Neuron (in vitro differentiated cells): ENCODE data around the gene TMEM52.
"Not testable (repeated sequence)": the region's sequence is repeated elsewhere in the genome, so short reads cannot be mapped to it uniquely, and the experiment has no call there.

Experiments used
- H2AFZ ChIP-seq: one replicate; pipeline ENCODE4 v1.6.1; 2013; ENCODE audit warnings: low read depth, mild to moderate bottlenecking, inconsistent platforms, low read length, moderate library complexity
- H3K27me3 ChIP-seq: one replicate; pipeline ENCODE4 v1.6.1; 2013; ENCODE audit warnings: low read length; ENCODE audit not compliant: insufficient read depth
- H3K36me3 ChIP-seq: one replicate; pipeline ENCODE4 v1.6.1; 2013; ENCODE audit warnings: low read length; ENCODE audit not compliant: insufficient read depth
- H3K4me1 ChIP-seq: one replicate; pipeline ENCODE4 v1.6.1; 2013; ENCODE audit warnings: low read length; ENCODE audit not compliant: insufficient read depth
- H3K4me3 ChIP-seq: 2 replicates; pipeline ENCODE4 v1.5.1; 2013; ENCODE audit warnings: mild to moderate bottlenecking, low read length, moderate library complexity
- H3K9me3 ChIP-seq: one replicate; pipeline ENCODE4 v1.6.1; 2013; ENCODE audit warnings: low read length

Gene TMEM52

GRCh38 chr1:1883890-1884289 is 35.2 kb downstream of the TMEM52 start:
- H3K27me3 ChIP-seq, H3K4me1 ChIP-seq, H2AFZ ChIP-seq, H3K4me3 ChIP-seq: not testable (repeated sequence)
- Histone ChIP-seq H3K9me3 (peaks cover 20% of the 10 kb centered on the region), H3K36me3 (peaks cover 22% of the 10 kb centered on the region)

- peaks cover 20% of the 10 kb centered on the region for H3K36me3 ChIP-seq
- H3K27me3 ChIP-seq: no peaks in the 10 kb centered on the region
- H2AFZ ChIP-seq: no peak overlapping the region
- no peak overlapping the region for H3K4me3 ChIP-seq
- H3K4me1 ChIP-seq: no peaks in the 10 kb centered on the region
- peaks cover 20% of the 10 kb centered on the region for H3K9me3 ChIP-seq
Measured at GRCh38 chr1:1883092-1883873, 35.8 kb downstream of the TMEM52 start.

DNA sequence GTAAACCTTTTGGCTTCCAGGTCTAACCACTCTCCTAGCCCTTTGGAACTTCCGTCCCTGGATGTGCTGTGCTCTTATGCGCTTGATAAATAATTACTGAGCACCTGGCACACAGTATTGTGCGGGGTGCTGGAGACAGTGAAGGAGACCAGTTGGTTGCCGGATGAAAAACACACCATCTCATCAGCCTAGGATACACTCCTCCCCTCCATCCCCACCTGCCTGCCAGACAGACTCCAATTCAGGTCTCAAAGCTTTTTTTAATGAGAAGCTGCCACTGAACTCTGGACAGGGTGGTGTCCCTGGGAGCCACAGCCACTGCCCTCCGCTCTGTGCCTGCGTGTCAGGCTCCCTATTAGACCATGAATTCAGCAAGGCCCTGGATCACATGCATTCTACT is 37.4 kb downstream of the TMEM52 start:
- Histone ChIP-seq H3K27me3 (no peaks in the 10 kb centered on the region), H3K4me1 (no peaks in the 10 kb centered on the region), H3K9me3 (peaks cover 18% of the 10 kb centered on the region), H3K36me3 (peaks cover 28% of the 10 kb centered on the region), H2AFZ (no peak overlapping the region), H3K4me3 (no peak overlapping the region)

DNA sequence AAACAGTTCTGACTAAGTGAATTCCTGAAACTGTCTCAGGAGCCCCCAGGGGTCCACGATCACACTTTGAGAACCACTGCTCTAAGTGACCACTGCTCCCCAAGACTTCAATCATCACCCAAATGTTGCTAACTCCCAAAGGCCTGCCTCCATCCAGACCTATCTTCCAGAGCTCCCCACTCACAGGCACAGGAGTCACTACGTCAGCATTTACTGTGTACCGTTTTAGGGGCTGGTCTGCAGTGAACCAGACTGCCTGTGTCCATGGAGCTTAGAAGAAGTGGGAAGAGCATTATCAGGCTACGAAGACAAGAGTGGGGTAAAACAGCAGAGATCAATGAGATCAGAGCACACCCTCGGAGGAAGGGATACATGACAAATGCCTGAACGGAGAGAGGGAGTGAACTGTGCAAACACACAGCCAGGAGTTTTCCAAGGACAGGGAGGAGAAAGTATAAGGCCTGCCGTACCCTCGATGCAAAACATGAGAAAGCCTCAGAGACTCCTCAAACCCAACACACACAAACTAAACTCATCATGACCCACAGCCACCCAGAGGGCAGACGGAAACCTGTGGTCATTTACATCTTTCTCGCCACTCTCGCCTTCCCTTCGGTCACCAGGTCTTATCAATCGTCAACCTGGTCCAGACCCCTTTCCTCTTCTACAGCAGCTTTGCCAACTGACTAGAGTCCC is 38.3 kb downstream of the TMEM52 start:
- peaks cover 26% of the 10 kb centered on the region for H3K9me3 ChIP-seq
- no peak overlapping the region for H2AFZ ChIP-seq
- no peaks in the 10 kb centered on the region for H3K27me3 ChIP-seq
- no peaks in the 10 kb centered on the region for H3K4me1 ChIP-seq
- peaks cover 34% of the 10 kb centered on the region for H3K36me3 ChIP-seq
- H3K4me3 ChIP-seq: no peak overlapping the region

DNA sequence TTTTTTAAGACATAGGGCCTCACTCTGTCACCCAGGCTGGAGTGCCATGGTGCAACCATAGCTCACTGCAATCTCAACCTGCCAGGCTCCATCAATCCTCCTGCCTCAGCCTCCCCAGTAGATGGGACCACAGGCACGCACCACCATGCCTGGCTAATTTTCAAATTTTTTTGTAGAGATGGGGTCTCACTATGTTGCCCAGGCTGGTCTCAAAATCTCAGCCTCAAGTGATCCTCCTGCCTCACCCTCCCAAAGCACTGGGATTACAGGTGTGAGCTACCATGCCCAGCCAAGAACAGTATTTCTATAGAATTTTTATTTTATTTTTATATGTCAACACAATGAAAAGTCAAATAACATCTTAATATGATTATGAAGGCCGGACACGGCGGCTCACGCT is 39.1 kb downstream of the TMEM52 start:
- Histone ChIP-seq H3K36me3 (peaks cover 42% of the 10 kb centered on the region), H3K9me3 (peaks cover 33% of the 10 kb centered on the region), H3K4me1 (no peaks in the 10 kb centered on the region), H3K4me3 (no peak overlapping the region), H3K27me3 (no peaks in the 10 kb centered on the region), H2AFZ (no peak overlapping the region)

- H3K4me1 ChIP-seq: no peaks in the 10 kb centered on the region
- no peak overlapping the region for H2AFZ ChIP-seq
- H3K4me3 ChIP-seq: no peak overlapping the region
- H3K9me3 ChIP-seq: peaks cover 42% of the 10 kb centered on the region
- no peaks in the 10 kb centered on the region for H3K27me3 ChIP-seq
- H3K36me3 ChIP-seq: peaks cover 57% of the 10 kb centered on the region
Measured at GRCh38 chr1:1877865-1878436, 41.1 kb downstream of the TMEM52 start.

DNA sequence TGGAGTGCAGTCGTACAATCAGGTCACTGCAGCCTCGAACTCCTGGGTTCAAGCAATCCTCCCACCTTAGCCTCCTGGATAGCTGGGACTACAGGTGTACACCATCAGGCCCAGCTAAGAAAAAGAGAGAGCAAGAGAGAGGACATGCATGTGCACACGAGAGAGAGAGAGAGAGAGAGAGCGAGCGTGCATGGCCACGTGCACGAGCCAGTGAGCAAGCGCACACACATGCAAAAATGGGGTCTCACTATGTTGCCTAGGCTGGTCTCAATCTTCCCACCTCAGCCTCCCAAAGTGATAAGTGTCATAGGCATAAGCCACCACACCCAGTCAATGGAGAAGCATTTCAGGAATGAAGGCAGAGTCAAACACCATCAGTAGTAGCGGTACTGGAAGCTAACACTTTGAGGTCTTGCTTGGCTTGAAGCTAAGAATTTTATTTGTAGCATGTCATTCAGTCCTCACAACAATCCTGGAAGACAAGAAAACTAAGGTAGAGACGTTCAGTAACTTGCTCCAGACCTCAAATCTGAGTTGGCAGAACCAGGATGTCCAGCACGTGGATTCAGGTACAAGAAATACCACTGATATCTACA is 42.6 kb downstream of the TMEM52 start:
- no peaks in the 10 kb centered on the region for H3K27me3 ChIP-seq
- H3K36me3 ChIP-seq: peaks cover 64% of the 10 kb centered on the region
- H3K4me1 ChIP-seq: no peaks in the 10 kb centered on the region
- no peak overlapping the region for H3K4me3 ChIP-seq
- peaks cover 37% of the 10 kb centered on the region for H3K9me3 ChIP-seq
- no peak overlapping the region for H2AFZ ChIP-seq

GRCh38 chr1:1875932-1876331 is 43.1 kb downstream of the TMEM52 start:
- Histone ChIP-seq H3K9me3 (peaks cover 35% of the 10 kb centered on the region), H3K27me3 (no peaks in the 10 kb centered on the region), H3K36me3 (peaks cover 65% of the 10 kb centered on the region), H3K4me1 (no peaks in the 10 kb centered on the region), H3K4me3 (no peak overlapping the region), H2AFZ (no peak overlapping the region)

GRCh38 chr1:1874901-1875300 is 44.2 kb downstream of the TMEM52 start:
- H3K4me3 ChIP-seq: no peak overlapping the region
- H2AFZ ChIP-seq: no peak overlapping the region
- H3K36me3 ChIP-seq: peaks cover 64% of the 10 kb centered on the region
- H3K4me1 ChIP-seq: no peaks in the 10 kb centered on the region
- H3K9me3 ChIP-seq: peaks cover 30% of the 10 kb centered on the region
- H3K27me3 ChIP-seq: no peaks in the 10 kb centered on the region

GRCh38 chr1:1873186-1873585 is 45.9 kb downstream of the TMEM52 start:
- Histone ChIP-seq H3K4me3 (no peak overlapping the region), H3K36me3 (peaks cover 61% of the 10 kb centered on the region), H3K4me1 (no peaks in the 10 kb centered on the region), H3K27me3 (no peaks in the 10 kb centered on the region), H2AFZ (no peak overlapping the region), H3K9me3 (peaks cover 30% of the 10 kb centered on the region)

GRCh38 chr1:1872329-1872994 is 46.6 kb downstream of the TMEM52 start:
- Histone ChIP-seq H3K4me1 (no peaks in the 10 kb centered on the region), H3K36me3 (peaks cover 54% of the 10 kb centered on the region), H3K27me3 (no peaks in the 10 kb centered on the region), H3K9me3 (peaks cover 30% of the 10 kb centered on the region), H2AFZ (no peak overlapping the region), H3K4me3 (no peak overlapping the region)

DNA sequence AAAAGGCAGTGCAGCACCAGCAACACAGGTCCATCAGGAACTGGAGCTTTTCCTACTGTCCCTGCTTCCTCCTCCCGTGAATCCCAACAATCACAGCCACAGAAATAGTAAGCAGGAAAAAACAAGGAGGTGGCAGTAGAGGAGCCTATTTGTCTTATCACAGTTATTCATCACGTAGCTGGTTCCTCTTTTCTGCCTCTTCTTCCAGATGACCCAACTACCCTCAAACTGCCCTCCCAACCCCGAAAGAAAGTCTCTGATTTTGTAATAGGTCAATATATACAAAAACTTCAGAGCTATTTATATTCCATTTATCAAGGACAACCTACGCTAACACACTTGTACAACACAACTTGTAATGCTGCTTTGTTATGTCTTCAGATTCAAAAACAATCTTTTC is 49.6 kb downstream of the TMEM52 start:
- Histone ChIP-seq H3K9me3 (peaks cover 8% of the 10 kb centered on the region), H3K4me1 (no peaks in the 10 kb centered on the region), H3K36me3 (peaks cover 32% of the 10 kb centered on the region), H3K27me3 (no peaks in the 10 kb centered on the region), H2AFZ (no peak overlapping the region), H3K4me3 (no peak overlapping the region)
